IMR-90 (cell line): ENCODE measurements around the gene CRYGN.

Experiments used
- BHLHE40 ChIP-seq: fragments of 150-350 bp; IDR thresholded peaks from 2 replicates; pipeline ENCODE4 v1.6.1; 2016; ENCODE audit warnings: mild to moderate bottlenecking, low read depth, low read length
- CEBPB ChIP-seq: IDR thresholded peaks from 2 replicates; pipeline ENCODE4 v1.6.1; 2012; ENCODE audit warnings: low read depth, low read length, improper control_type of control experiment
- CHD1 ChIP-seq: IDR thresholded peaks from 2 replicates; pipeline ENCODE4 v1.6.1; 2012; ENCODE audit warnings: low read depth, low read length, improper control_type of control experiment
- CTCF ChIP-seq: conservative IDR thresholded peaks from 2 replicates; pipeline ENCODE4 v1.5.1; 2012; ENCODE audit warnings: mild to moderate bottlenecking, low read depth, low read length, improper control_type of control experiment
- ELK1 ChIP-seq: fragments of 150-350 bp; IDR thresholded peaks from 2 replicates; pipeline ENCODE4 v1.6.1; 2016; ENCODE audit warnings: low read depth, mild to moderate bottlenecking, low read length, moderate library complexity, borderline replicate concordance
- MAZ ChIP-seq: IDR thresholded peaks from 2 replicates; pipeline ENCODE4 v1.6.1; 2012; ENCODE audit warnings: low read depth, mild to moderate bottlenecking, low read length, improper control_type of control experiment, moderate library complexity, borderline replicate concordance
- MXI1 ChIP-seq: IDR thresholded peaks from 2 replicates; pipeline ENCODE4 v1.6.1; 2012; ENCODE audit warnings: low read depth, mild to moderate bottlenecking, low read length, moderate library complexity, borderline replicate concordance
- POLR2A ChIP-seq: IDR thresholded peaks from 2 replicates; pipeline ENCODE4 v1.6.1; 2012; ENCODE audit warnings: mild to moderate bottlenecking, low read depth, low read length
- RFX5 ChIP-seq: IDR thresholded peaks from 2 replicates; pipeline ENCODE4 v1.8.0; 2012; ENCODE audit warnings: low read depth, mild to moderate bottlenecking, low read length, moderate library complexity

- TF ChIP-seq RFX5 (no peak), CTCF (no peak), POLR2A (no peak), BHLHE40 (peak; percentile 8; the same call in 1 of the 2 replicates), MAZ (peak; percentile 9; the same call in 1 of the 2 replicates), CHD1 (no peak), CEBPB (no peak), ELK1 (no peak), MXI1 (no peak)
Measured at GRCh38 chr7:151428378-151429236, 11.3 kb downstream of the CRYGN start.
